Central memory CD4-positive, alpha-beta T cell (primary cell): ENCODE results near the gene APOO.

ENCODE experiments used
- DNase-seq: peaks from one replicate; pipeline ENCODE4 v3.0.0; 2022

APOO gene

GRCh38 chrX:23815376-23815775 lies 92.4 kb downstream of the APOO start:
- DNase-seq = no peak

- no peak for DNase-seq
Observed at GRCh38 chrX:23813808-23814207, 93.9 kb downstream of the APOO start.

- DNase-seq = no peak
Observed at GRCh38 chrX:23811656-23812055, 96.1 kb downstream of the APOO start.

- DNase-seq = no peak
Observed at GRCh38 chrX:23811108-23811651, 96.6 kb downstream of the APOO start.

- DNase-seq = no peak
Observed at GRCh38 chrX:23810279-23810678, 97.5 kb downstream of the APOO start.

- DNase-seq = no peak
Observed at GRCh38 chrX:23805389-23805788, 102.3 kb downstream of the APOO start.

- no peak for DNase-seq
Observed at GRCh38 chrX:23804578-23804977, 103.2 kb downstream of the APOO start.

GRCh38 chrX:23803931-23804381 lies 103.8 kb downstream of the APOO start:
- DNase-seq = no peak

- no peak for DNase-seq
Observed at GRCh38 chrX:23802431-23802830, 105.3 kb downstream of the APOO start.

GRCh38 chrX:23799469-23800065 lies 108.2 kb downstream of the APOO start:
- DNase-seq = no peak

GRCh38 chrX:23797371-23798128 lies 110.2 kb downstream of the APOO start:
- no peak for DNase-seq

- DNase-seq = no peak
Observed at GRCh38 chrX:23795221-23795620, 112.5 kb downstream of the APOO start.

- no peak for DNase-seq
Observed at GRCh38 chrX:23792861-23793553, 114.7 kb downstream of the APOO start.

- no peak for DNase-seq
Observed at GRCh38 chrX:23790155-23790497, 117.6 kb downstream of the APOO start.

- no peak for DNase-seq
Observed at GRCh38 chrX:23789386-23790154, 118.2 kb downstream of the APOO start.

- DNase-seq = no peak
Observed at GRCh38 chrX:23788946-23789345, 118.8 kb downstream of the APOO start.

- no peak for DNase-seq
Observed at GRCh38 chrX:23788521-23788920, 119.2 kb downstream of the APOO start.

- DNase-seq = no peak
Observed at GRCh38 chrX:23787745-23788118, 120.0 kb downstream of the APOO start.

GRCh38 chrX:23786268-23786815 lies 121.4 kb downstream of the APOO start:
- no peak for DNase-seq

GRCh38 chrX:23785580-23785979 lies 122.2 kb downstream of the APOO start:
- DNase-seq = no peak

GRCh38 chrX:23784470-23785331 lies 123.0 kb downstream of the APOO start:
- no peak for DNase-seq
